Measurements from ENCODE around the gene CALM3. TPM values are rescaled to one million over a fixed set of nuclear protein-coding genes. Genes with fewer than 3 reads are reported as not detected.
A peak's percentile ranks its signal among the peaks of the same experiment; 100 is the strongest.

Gene CALM3
- total RNA-seq, 4 donors from 2014 or later = 108 to 190 (median 155) TPM

- H3K4me1 ChIP-seq = peaks cover 27 to 42% of the 10 kb centered on the region in 2 donors
- no peaks in the 10 kb centered on the region for H3K9me3 ChIP-seq
- peak overlapping the region in 1 of 3 donors; percentile 5 for H3K4me3 ChIP-seq (replicated peaks in 1 of 3)
- H3K27ac ChIP-seq = peak overlapping the region; percentile 42 to 81 (median 71)
- intact Hi-C loops (cut with DNase I) = loop anchor here (5.0 kb wide), 1 partner anchor 59 kb away; the partner anchor contains the start of gene DACT3
- 31 to 33% methylated on average over 2 of the region's 2 CpGs for WGBS, 2 donors
- DNase-seq = no peak
- no peaks in the 10 kb centered on the region for H3K27me3 ChIP-seq
- TF ChIP-seq CTCF (IDR thresholded peaks at IDR 0.05) (no peak), POLR2A (IDR thresholded peaks at IDR 0.05) (no peak)
- H3K36me3 ChIP-seq = peaks cover 12 to 14% of the 10 kb centered on the region in 2 donors
Observed at GRCh38 chr19:46603195-46603637, 2.1 kb downstream of the CALM3 start.

- Histone ChIP-seq H3K4me3 (replicated peaks in 1 of 3) (no peak overlapping the region), H3K27ac (peak overlapping the region in 2 of 3 donors; percentile 42 to 81), H3K4me1 (peaks cover 27 to 42% of the 10 kb centered on the region in 2 donors), H3K27me3 (no peaks in the 10 kb centered on the region), H3K36me3 (peaks cover 17 to 20% of the 10 kb centered on the region in 2 donors), H3K9me3 (no peaks in the 10 kb centered on the region)
- intact Hi-C loops (cut with DNase I) = loop anchor here (5.0 kb wide), 1 partner anchor 59 kb away; the partner anchor contains the start of gene DACT3
- DNase-seq = no peak
- 79 to 80% methylated on average over 4 to 8 of the region's 9 CpGs for WGBS, 2 donors
- TF ChIP-seq CTCF (IDR thresholded peaks at IDR 0.05) = no peak
- TF ChIP-seq POLR2A (IDR thresholded peaks at IDR 0.05) = no peak
Observed at GRCh38 chr19:46603752-46604231, 2.7 kb downstream of the CALM3 start.

- WGBS, 2 donors = 19 to 38% methylated on average over 12 to 13 of the region's 13 CpGs
- peaks cover 27 to 42% of the 10 kb centered on the region in 2 donors for H3K4me1 ChIP-seq
- peak; percentile 82 to 87 for DNase-seq
- intact Hi-C loops (cut with DNase I) = loop anchor here (5.0 kb wide), 1 partner anchor 57 kb away; the partner anchor contains the start of gene DACT3
- TF ChIP-seq CTCF (IDR thresholded peaks at IDR 0.05) = no peak
- no peak for TF ChIP-seq POLR2A (IDR thresholded peaks at IDR 0.05)
- peaks cover 25 to 30% of the 10 kb centered on the region in 2 donors for H3K36me3 ChIP-seq
- no peak overlapping the region for H3K4me3 ChIP-seq (replicated peaks in 1 of 3)
- H3K9me3 ChIP-seq = no peaks in the 10 kb centered on the region
- H3K27ac ChIP-seq = peak overlapping the region; percentile 9 to 73 (median 65)
- H3K27me3 ChIP-seq = no peaks in the 10 kb centered on the region
Observed at GRCh38 chr19:46604781-46605355, 3.7 kb downstream of the CALM3 start.

- DNase-seq = no peak
- peak overlapping the region; percentile 9 to 73 (median 65) for H3K27ac ChIP-seq
- no peak overlapping the region for H3K4me3 ChIP-seq (replicated peaks in 1 of 3)
- H3K27me3 ChIP-seq = no peaks in the 10 kb centered on the region
- TF ChIP-seq POLR2A (IDR thresholded peaks at IDR 0.05) (no peak), CTCF (IDR thresholded peaks at IDR 0.05) (no peak)
- intact Hi-C loops (cut with DNase I) = no loop called here
- 68 to 79% methylated on average over 10 to 11 of the region's 16 CpGs for WGBS, 2 donors
- peaks cover 27 to 46% of the 10 kb centered on the region in 2 donors for H3K4me1 ChIP-seq
- peaks cover 25 to 32% of the 10 kb centered on the region in 2 donors for H3K36me3 ChIP-seq
- H3K9me3 ChIP-seq = no peaks in the 10 kb centered on the region
Observed at GRCh38 chr19:46605356-46605821, 4.3 kb downstream of the CALM3 start.

DNA sequence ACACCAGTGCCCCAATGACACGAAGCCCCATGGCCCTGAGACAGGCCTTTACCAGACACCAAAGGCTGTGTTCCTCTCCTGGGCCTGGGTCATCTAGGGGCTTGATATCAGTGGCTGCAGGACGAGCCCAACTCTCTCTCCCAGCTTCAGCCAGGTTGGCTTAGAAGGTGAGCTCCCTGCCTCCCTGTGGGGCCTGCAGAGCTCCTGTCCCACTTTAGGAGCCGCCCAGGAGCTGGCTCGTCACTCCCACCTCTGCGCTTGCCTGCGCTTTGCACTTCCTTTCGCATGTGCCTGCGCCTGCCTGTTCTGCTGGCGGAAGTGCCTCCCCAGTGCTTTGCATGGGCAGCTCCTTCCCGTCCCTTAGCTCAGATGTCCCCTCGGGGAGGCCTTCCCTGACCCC, 4.9 kb downstream of the CALM3 start:
- no peak for DNase-seq
- Histone ChIP-seq H3K4me3 (replicated peaks in 1 of 3) (no peak overlapping the region), H3K36me3 (peaks cover 25 to 32% of the 10 kb centered on the region in 2 donors), H3K4me1 (peaks cover 33 to 51% of the 10 kb centered on the region in 2 donors), H3K27ac (no peak overlapping the region), H3K9me3 (no peaks in the 10 kb centered on the region), H3K27me3 (no peaks in the 10 kb centered on the region)
- TF ChIP-seq POLR2A (IDR thresholded peaks at IDR 0.05) (no peak), CTCF (IDR thresholded peaks at IDR 0.05) (no peak)
- 88 to 92% methylated on average over 11 of the region's 11 CpGs for WGBS, 2 donors
- intact Hi-C loops (cut with DNase I) = no loop called here

All from thyroid gland (tissue), 4 donors.